Activated CD4-positive, alpha-beta T cell treated with anti-CD3 and anti-CD28 coated beads, Interleukin-2, amount 50 U/mL, for 4 hours (primary cell): ENCODE measurements around the gene RPL36A.

Experiments used
- DNase-seq, 2 experiments: peaks; one replicate each; pipeline ENCODE4 v3.0.0-alpha.2; 2020

The RPL36A gene

GRCh38 chrX:101390664-101391525, at the start of gene RPL36A:
TSS of gene RPL36A (plus strand) at chrX:101391011. CDS start at chrX:101391044, 33 bp downstream.
- peak; percentile 76 to 77 for DNase-seq

GRCh38 chrX:101347859-101348451, 42.9 kb upstream of the RPL36A start:
- no peak for DNase-seq

- DNase-seq: peak; percentile 69
Measured at GRCh38 chrX:101348452-101349192, 42.2 kb upstream of the RPL36A start, which contains the start of gene TIMM8A. TSS of gene TIMM8A (minus strand) at chrX:101348742. CDS start at chrX:101348664, 78 bp downstream.

- DNase-seq: no peak
Measured at GRCh38 chrX:101349193-101349562, 41.6 kb upstream of the RPL36A start.

GRCh38 chrX:101357166-101357795, 33.5 kb upstream of the RPL36A start:
- DNase-seq: no peak

GRCh38 chrX:101359966-101360365, 30.8 kb upstream of the RPL36A start:
- no peak for DNase-seq

GRCh38 chrX:101360390-101360789, 30.4 kb upstream of the RPL36A start:
- no peak for DNase-seq

- no peak for DNase-seq
Measured at GRCh38 chrX:101362116-101362515, 28.7 kb upstream of the RPL36A start.

GRCh38 chrX:101362757-101363156, 28.1 kb upstream of the RPL36A start:
- no peak for DNase-seq

GRCh38 chrX:101365301-101365795, 25.5 kb upstream of the RPL36A start:
- no peak for DNase-seq

GRCh38 chrX:101368800-101369199, 22.0 kb upstream of the RPL36A start:
- DNase-seq: no peak

- DNase-seq: no peak
Measured at GRCh38 chrX:101369687-101370086, 21.1 kb upstream of the RPL36A start.

GRCh38 chrX:101370888-101371504, 19.8 kb upstream of the RPL36A start:
- no peak for DNase-seq

- DNase-seq: no peak
Measured at GRCh38 chrX:101377547-101377946, 13.3 kb upstream of the RPL36A start.

- no peak for DNase-seq
Measured at GRCh38 chrX:101383679-101384205, 7.1 kb upstream of the RPL36A start.

- no peak for DNase-seq
Measured at GRCh38 chrX:101385026-101385684, 5.7 kb upstream of the RPL36A start.

- DNase-seq: no peak
Measured at GRCh38 chrX:101385795-101386541, 4.8 kb upstream of the RPL36A start, which contains the start of gene BTK. TSS of gene BTK (minus strand) at chrX:101386191. CDS start at chrX:101375284, 10,907 bp downstream.

- DNase-seq: no peak
Measured at GRCh38 chrX:101386542-101386885, 4.3 kb upstream of the RPL36A start.

GRCh38 chrX:101388604-101389003, 2.2 kb upstream of the RPL36A start:
- no peak for DNase-seq

- no peak for DNase-seq
Measured at GRCh38 chrX:101391831-101392230, 1.0 kb downstream of the RPL36A start.
